HG02970 (cell line): Measurements from ENCODE around the gene OR2V1.
"Not testable (repeated sequence)": the region's sequence is repeated elsewhere in the genome, so short reads cannot be mapped to it uniquely, and the experiment has no call there.

ENCODE experiments used
- ATAC-seq: cut with Tn5 transposase; IDR thresholded peaks from one replicate; pipeline ENCODE4 v1.9.1; 2021; ENCODE audit warnings: mild to moderate bottlenecking, moderate library complexity, moderate number of reproducible peaks; ENCODE audit not compliant: unreplicated experiment, low FRiP score

The OR2V1 gene

GRCh38 chr5:181105391-181106025 lies 25.5 kb downstream of the OR2V1 start:
- ATAC-seq = no peak

DNA sequence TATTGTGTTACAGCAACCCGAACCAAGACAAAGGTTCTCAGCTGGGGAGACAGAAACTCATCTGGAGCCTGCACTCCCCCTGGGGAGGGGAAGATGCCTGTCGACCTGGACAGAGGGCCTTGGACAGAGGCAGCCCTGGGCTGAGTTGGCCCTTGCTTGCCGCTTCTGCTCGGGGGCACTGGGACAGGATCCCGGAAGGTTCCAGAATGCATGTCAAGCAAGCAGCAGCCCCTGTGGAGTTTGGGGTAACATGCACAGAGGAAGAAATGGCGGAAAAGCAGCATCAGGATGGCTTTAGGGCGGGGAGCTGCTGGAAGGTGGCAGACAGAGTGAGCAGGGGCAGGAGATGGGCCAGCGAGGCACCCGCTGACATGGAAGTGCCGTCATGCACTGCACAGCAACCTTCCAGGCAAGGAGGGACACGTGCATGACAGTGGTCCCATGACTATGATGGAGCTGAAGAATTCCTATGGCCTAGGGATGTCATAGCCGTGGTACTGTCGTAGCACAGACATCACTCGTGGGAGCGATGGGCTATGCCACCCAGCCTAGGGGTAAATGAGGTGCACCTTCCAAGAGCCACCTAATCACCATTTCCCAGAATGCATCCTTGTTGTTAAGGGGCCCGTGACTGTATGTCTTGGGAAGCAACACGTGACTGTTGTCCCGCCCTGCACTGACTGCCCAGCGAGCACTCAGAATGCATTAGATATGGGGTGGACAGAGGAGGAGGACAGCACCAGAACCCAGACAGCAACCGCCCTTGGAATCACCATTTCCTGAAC lies 26.2 kb downstream of the OR2V1 start:
- ATAC-seq = not testable (repeated sequence)

DNA sequence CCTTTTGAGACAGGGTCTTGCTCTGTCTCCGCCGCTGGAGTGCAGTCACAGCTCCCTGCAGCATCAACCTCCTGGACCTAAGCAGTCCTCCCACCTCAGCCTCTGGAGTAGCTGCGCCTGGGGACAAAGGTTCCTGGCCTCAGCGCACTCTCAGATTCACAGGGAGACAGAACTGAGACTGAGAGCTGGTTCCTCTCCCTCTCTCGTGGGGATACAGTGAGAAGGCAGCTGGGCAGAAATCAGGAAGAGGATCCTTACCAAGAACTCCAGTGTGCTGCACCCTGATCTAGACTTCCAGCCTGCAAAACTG lies 26.8 kb downstream of the OR2V1 start:
- ATAC-seq = not testable (repeated sequence)

DNA sequence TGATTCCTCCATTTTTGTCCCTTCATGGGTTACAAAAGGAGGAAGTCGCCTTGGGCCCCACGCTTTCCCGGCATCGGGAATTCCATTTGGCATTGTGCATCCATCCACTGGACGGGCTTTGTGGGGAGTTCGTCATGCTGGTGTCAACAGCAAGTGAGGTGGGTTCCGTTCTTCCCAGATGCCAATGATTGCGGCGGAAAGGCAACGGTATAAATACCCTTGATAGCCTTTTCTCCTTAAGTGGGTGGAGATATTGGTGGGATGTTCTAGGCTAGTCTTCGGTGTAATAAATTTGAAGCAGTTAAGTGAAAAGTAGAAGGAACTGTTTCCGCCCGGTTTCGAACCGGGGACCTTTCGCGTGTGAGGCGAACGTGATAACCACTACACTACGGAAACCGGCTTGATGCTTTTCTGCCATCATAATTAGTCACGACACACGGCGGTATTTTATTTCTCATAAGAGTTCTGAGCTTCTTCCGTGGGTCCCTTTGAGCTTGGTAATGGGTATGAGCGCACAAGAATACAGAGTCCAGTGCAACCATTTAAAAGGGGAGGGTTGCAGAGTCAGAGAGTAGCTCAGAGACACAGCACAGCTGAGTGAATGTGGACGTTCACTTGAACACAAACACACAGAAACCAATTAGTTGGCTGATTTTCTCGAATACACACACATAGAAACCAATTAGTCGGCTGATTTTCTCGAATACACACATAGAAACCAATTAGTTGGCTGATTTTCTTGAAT lies 28.9 kb downstream of the OR2V1 start:
- not testable (repeated sequence) for ATAC-seq

- not testable (repeated sequence) for ATAC-seq
Observed at GRCh38 chr5:181101030-181101641, 29.8 kb downstream of the OR2V1 start.

- ATAC-seq = no peak
Observed at GRCh38 chr5:181100121-181100875, 30.7 kb downstream of the OR2V1 start.

- ATAC-seq = no peak
Observed at GRCh38 chr5:181099602-181100086, 31.3 kb downstream of the OR2V1 start.

DNA sequence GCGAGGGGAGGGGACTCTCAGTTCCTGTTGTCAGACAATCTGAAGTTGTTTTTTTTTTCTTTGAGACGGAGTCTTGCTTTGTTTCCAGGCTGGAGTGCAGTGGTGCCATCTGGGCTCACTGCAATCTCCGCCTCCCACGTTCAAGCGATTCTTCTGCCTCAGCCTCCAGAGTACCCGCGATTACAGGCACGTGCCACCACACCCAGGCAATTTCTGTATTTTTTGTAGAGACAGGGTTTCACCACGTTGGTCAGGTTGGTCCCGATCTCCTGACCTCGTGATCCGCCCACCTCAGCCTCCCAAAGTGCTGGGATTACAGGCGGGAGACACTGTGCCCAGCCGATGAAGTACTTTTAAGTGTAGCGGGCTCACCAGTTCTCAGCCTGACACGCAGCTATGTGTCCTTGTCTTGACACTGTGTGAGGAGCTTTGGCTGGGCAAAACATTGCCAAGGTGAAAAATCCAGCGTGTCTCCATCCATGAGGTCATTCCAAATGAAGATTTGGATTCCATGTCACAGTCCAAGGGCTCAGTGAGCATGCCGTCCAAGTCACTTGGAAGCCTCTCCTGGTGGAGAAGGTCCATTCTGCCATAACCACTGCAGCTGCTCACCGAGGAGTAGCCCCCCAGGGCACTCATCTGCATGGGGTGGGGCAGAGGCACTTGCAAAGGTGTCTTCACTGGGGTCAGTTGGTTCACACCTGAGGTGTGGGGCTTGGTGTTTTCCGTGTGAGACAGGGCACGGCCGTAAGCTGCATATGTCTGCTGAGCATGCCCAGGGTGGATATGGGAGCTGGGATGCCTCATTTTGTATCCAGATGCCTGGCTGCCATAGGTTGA lies 32.0 kb downstream of the OR2V1 start:
- ATAC-seq = no peak

DNA sequence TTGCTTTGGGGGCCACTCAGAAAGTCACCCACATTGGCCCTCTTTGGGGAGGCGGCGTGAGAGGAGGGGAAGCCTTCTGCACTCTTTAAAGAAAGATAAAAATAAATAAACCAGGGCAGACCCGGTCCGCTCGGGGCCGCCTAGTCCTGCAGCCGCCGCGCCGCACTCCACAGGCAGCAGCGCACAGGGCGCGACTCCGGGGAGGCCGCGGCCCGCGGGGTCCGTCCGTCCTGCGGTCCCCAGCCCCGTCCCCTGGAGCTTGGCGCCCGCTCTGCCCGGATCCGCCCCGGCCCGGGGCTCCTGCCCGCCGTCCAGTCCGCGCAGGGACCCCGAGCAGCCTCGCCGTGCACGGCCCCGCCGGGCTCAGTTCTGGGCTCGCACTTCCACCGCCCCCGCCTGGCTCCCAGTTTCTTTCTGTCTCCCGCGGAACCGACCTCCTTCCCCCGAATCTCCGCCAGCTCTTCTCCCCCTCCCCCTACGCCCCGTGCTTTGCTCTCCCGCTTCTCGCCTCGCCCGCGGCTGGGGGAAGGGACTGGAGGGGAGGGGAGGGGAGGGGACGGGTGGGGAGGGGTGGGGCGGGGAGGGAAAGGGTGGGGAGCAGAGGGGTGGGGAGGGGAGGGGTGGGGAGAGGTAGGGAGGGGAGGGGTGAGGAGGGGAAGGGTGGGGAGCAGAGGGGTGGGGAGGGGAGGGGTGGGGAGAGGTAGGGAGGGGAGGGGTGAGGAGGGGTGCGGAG lies 33.0 kb downstream of the OR2V1 start:
- ATAC-seq = not testable (repeated sequence)

DNA sequence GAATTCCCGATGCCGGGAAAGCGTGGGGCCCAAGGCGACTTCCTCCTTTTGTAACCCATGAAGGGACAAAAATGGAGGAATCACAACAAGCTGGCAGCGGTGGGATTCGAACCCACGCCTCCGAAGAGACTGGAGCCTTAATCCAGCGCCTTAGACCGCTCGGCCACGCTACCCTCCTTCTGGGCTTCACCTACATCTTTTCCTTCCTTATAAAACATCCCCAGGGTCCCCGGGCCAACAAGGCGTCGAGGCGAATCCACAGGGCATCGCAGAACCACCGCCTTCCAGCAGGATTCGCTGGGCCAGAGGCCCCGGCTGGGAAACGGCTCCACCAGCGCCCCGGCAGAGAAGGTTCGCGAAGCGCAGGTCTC lies 33.6 kb downstream of the OR2V1 start:
- not testable (repeated sequence) for ATAC-seq

DNA sequence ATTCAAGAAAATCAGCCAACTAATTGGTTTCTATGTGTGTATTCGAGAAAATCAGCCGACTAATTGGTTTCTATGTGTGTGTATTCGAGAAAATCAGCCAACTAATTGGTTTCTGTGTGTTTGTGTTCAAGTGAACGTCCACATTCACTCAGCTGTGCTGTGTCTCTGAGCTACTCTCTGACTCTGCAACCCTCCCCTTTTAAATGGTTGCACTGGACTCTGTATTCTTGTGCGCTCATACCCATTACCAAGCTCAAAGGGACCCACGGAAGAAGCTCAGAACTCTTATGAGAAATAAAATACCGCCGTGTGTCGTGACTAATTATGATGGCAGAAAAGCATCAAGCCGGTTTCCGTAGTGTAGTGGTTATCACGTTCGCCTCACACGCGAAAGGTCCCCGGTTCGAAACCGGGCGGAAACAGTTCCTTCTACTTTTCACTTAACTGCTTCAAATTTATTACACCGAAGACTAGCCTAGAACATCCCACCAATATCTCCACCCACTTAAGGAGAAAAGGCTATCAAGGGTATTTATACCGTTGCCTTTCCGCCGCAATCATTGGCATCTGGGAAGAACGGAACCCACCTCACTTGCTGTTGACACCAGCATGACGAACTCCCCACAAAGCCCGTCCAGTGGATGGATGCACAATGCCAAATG lies 34.1 kb downstream of the OR2V1 start:
- ATAC-seq = not testable (repeated sequence)

DNA sequence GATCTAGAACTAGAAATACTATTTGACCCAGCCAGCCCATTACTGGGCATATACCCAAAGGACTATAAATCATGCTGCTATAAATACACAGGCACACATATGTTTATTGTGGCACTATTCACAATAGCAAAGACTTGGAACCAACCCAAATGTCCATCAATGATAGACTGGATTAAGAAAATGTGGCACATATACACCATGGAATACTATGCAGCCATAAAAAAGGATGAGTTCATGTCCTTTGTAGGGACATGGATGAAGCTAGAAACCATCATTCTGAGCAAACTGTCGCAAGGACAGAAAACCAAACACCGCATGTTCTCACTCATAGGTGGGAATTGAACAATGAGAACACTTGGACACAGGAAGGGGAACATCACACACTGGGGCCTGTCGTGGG lies 35.8 kb downstream of the OR2V1 start:
- ATAC-seq = not testable (repeated sequence)

DNA sequence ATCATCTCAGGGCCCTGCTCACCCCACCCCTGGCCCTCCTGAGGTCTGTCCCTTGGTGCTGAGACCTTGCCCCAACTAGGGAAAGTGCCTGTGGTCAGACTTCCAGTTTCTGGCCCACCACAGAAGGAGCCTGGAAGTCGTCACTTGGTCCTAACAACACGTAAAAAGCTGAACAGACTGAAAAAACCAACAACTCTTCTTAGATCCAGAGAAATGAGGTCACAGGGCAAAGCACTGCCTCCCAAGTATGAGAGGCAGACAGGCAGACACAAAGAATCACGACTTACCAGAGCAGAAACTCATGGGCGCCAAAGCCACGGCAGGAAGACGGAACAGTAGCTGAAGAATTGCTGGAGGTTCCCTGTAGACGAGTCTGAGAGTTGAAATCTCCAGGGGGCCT lies 38.5 kb downstream of the OR2V1 start:
- no peak for ATAC-seq

DNA sequence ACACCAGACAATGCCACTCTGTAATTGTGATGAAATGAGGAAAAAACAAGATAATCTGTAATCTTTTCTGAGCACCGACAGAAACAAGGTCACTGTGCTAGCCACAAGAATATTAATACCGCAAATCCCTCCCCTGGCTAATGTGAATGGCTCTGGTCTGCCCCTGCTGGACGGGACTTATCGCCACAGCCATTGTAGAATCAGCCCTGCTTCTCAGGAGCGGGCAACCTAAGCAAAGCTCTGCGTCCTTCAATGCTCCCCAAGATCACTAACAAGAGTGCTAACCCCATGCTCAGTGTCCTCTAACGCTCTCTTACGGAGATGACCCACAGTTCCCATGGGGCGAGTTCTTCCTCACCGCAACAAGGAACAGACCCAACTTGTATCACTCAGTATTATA lies 42.7 kb downstream of the OR2V1 start:
- ATAC-seq = no peak

DNA sequence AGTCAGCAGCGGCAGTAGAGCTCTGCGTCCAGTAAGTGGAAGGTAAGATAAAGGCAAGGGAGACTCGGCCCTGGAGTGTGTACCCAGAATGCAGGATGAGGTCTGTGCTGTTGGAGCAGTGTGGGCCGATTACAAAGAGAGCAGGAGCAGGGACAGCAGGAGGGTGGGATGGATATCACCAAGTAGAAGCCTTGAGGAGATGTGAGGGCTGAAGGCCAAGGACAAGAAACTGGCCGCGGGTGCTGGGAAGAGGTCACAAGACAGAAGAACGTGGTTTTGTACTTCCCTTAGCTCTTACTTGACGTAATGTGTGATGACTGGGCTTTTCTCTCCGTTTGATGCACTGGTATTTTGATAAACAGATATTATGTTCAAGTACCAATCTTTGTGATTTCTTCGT lies 43.7 kb downstream of the OR2V1 start:
- no peak for ATAC-seq

DNA sequence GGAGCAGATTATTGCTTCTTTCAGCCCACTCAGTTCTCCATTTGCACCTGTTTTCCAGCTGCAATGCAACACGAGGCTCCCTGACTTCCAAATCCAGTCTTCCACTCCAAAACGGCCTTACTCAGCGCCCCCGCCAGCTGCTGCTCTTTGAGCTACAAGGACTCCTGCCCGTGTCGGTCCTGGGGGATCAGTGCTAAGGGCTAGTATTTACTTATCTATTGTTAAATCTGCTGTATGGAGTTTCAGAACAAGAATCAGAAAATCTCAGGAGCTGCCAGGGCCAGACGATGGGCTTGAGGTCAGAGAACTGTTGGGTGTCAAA lies 44.1 kb downstream of the OR2V1 start:
- ATAC-seq = no peak

GRCh38 chr5:181086026-181086883 lies 44.7 kb downstream of the OR2V1 start:
- no peak for ATAC-seq
